NCI-H524 treated with DMSO at 0.1 percent for 48 hours (cell line): ENCODE data around the gene SLC22A12.

Experiments used
- DNase-seq: peaks from one replicate; lab custom pipeline; 2025; lab: John Stamatoyannopoulos, UW

Gene SLC22A12

GRCh38 chr11:64647019-64647779 is 56.2 kb downstream of the SLC22A12 start:
- no peak for DNase-seq

- DNase-seq, result no peak
These were observed 57.5 kb downstream of the SLC22A12 start for GRCh38 chr11:64648551-64648950.

- DNase-seq, result no peak
These were observed 58.3 kb downstream of the SLC22A12 start for GRCh38 chr11:64649291-64649697.

DNA sequence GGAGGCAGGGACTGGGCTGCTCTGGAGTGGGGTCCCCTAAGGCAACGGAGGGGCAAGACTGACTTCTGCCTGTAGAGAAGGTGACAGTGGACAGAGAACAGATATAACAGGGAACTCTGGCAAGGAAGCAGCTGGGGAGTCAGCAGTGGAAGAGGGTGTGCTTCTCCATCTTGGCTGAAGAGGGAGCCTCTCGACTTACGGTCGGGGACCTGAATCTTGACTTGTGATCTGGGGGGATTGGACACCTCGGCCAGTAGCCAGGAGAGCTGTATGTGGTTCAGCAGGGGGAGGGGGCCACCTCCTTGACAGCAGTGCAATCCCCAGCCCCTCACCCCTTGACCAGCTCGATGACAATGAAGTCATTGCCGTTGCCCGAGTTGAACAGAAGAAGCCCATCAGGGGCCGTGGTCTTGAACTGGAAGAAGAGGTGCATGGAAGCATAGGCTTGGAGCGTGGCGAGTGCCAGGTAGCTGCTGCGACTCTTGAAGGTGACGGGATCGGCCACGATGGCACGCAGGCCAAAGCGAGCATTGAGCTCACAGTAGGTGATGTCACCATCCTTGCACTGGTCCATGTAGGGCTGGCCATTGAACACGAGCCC is 60.0 kb downstream of the SLC22A12 start:
- DNase-seq, result no peak
